Calu3 (cell line): ENCODE results near the gene C10orf95. TPM values are rescaled to one million over a fixed set of nuclear protein-coding genes. Genes with fewer than 3 reads are reported as not detected.

Experiments used
- BruUV-seq: library from RNA; stranded (reverse); fragments of 400-500 nt; replicated peaks from 2 replicates; lab custom pipeline; 2021; lab: Mats Ljungman, UMichigan
- CTCF ChIA-PET: fragments of 300-600 bp; sonication (Branson Sonifier 250); formaldehyde crosslinking; loops from one replicate; lab custom pipeline; 2022; ENCODE audit warnings: antibody characterized with exemption; lab: Charles Lee
- DNase-seq: peaks from one replicate; pipeline ENCODE4 v3.0.0; 2022
- H3K27ac Mint-ChIP-seq: one replicate; pipeline ENCODE4 v1.8.0; 2022; ENCODE audit warnings: mixed read lengths; ENCODE audit not compliant: unreplicated experiment
- H3K27me3 Mint-ChIP-seq: one replicate; pipeline ENCODE4 v1.8.0; 2022; ENCODE audit warnings: mixed read lengths; ENCODE audit not compliant: unreplicated experiment
- H3K36me3 Mint-ChIP-seq: one replicate; pipeline ENCODE4 v1.8.0; 2022; ENCODE audit warnings: mild to moderate bottlenecking, moderate library complexity, mixed read lengths; ENCODE audit not compliant: insufficient read depth, unreplicated experiment
- H3K4me1 Mint-ChIP-seq: one replicate; pipeline ENCODE4 v1.8.0; 2022; ENCODE audit warnings: mild to moderate bottlenecking, low read depth, mixed read lengths; ENCODE audit not compliant: unreplicated experiment
- H3K4me3 Mint-ChIP-seq: one replicate; pipeline ENCODE4 v1.8.0; 2022; ENCODE audit warnings: mild to moderate bottlenecking, low read depth, moderate library complexity, mixed read lengths; ENCODE audit not compliant: unreplicated experiment
- H3K9me3 Mint-ChIP-seq: one replicate; pipeline ENCODE4 v1.8.0; 2022; ENCODE audit warnings: low read depth, mixed read lengths; ENCODE audit not compliant: unreplicated experiment
- intact Hi-C: fragments of 100-400 bp; cut with micrococcal nuclease; formaldehyde crosslinking; loops from one replicate; pipeline ENCODE4 v1.10.0; 2022; ENCODE audit not compliant: unreplicated experiment
- total RNA-seq: library from RNA; stranded (reverse); gene quantifications from 2 replicates; pipeline ENCODE4 v1.2.3, GENCODE V29; 2022
- TF ChIP-seq, protein P1 (sequence below): fragments of 200-600 bp; IDR thresholded peaks from one replicate; pipeline ENCODE4 v1.8.0; 2022; ENCODE audit warnings: antibody characterized with exemption; ENCODE audit not compliant: unreplicated experiment

C10orf95 gene
- total RNA-seq, 1 experiment from 2014 or later, result 0.57 TPM

DNA sequence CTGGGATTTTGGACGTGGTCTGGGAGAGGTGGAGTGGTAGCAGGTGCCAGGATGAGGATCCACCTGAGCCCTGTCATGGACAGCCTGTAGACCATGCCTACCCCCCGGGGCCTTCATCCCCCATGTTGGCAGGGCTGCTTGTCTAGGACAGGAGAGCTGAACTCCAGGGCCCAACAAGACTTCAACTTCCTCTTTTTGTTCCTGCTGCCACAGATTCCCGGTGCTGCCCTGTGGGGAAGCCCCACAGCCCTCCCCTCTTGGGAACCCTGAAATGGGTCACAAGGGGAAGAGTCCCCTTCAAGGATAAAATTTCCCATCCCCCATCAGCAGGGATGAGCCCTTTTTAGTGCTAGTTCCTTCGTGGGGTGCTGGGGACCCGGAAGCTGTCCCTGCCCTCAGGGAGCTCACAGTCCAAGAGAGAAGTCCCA, 17.7 kb downstream of the C10orf95 start:
- Mint-ChIP-seq H3K9me3 (no peaks in the 10 kb centered on the region), H3K4me3 (peak overlapping the region; percentile 81), H3K27me3 (peaks cover 27% of the 10 kb centered on the region), H3K27ac (no peak overlapping the region), H3K36me3 (peaks cover 21% of the 10 kb centered on the region), H3K4me1 (peaks cover 24% of the 10 kb centered on the region)
- TF ChIP-seq, protein P1, sequence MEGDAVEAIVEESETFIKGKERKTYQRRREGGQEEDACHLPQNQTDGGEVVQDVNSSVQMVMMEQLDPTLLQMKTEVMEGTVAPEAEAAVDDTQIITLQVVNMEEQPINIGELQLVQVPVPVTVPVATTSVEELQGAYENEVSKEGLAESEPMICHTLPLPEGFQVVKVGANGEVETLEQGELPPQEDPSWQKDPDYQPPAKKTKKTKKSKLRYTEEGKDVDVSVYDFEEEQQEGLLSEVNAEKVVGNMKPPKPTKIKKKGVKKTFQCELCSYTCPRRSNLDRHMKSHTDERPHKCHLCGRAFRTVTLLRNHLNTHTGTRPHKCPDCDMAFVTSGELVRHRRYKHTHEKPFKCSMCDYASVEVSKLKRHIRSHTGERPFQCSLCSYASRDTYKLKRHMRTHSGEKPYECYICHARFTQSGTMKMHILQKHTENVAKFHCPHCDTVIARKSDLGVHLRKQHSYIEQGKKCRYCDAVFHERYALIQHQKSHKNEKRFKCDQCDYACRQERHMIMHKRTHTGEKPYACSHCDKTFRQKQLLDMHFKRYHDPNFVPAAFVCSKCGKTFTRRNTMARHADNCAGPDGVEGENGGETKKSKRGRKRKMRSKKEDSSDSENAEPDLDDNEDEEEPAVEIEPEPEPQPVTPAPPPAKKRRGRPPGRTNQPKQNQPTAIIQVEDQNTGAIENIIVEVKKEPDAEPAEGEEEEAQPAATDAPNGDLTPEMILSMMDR, result no peak
- CTCF ChIA-PET, result no interaction called here
- BruUV-seq, result no TSS peak
- DNase-seq, result no peak
- intact Hi-C loops, result no loop called here

DNA sequence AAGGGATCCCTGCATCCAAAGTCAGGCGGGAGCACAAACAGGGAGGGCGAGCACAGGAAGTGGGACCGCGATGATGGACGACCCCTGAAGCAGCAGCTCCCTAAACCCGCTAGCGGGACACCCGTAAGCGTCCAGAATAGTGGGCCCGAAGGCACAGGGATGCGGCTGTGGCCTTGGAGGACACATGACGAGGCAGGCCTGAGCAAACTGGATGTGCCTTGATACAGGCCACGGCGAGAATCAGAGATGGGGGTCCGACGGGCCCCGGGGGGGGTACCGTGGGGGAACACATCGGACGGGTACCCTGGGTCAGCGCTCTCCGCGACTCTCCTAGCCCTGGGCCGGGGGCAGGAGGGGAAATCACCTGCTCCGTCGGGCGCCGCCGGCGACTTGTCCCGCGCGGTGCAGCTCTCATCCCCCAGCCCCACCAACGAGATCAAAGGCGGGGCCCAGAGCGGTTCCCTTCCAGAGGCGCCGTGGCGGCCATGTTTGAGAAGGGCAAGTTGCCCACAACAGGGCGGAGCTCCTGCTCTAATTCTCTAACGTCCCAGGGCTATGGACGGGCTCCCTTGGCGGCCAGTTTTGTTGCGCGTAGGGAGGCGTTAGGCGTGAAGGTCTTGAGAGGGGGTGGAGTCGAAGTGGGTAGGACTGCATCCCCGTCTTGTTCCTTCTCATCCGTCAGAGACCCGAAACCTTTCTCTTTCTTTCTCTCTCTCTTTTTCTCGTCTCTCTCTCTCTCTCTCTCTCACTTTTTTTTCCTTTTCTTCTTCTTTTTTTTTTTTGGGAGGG, 19.0 kb downstream of the C10orf95 start, which contains the start of gene CUEDC2:
CUEDC2 (minus strand) TSS at position 413 of the 789 bp plus-strand sequence. CDS start 7,386 bp downstream, outside the sequence.
- peaks cover 27% of the 10 kb centered on the region for H3K27me3 Mint-ChIP-seq
- BruUV-seq, result TSS peak; percentile 32
- no peaks in the 10 kb centered on the region for H3K9me3 Mint-ChIP-seq
- H3K4me1 Mint-ChIP-seq, result peaks cover 28% of the 10 kb centered on the region
- TF ChIP-seq, protein P1, result no peak
- peak within 1 kb of the TSS; percentile 79 for H3K27ac Mint-ChIP-seq
- H3K4me3 Mint-ChIP-seq, result peak within 1 kb of the TSS; percentile 81
- CTCF ChIA-PET, result interaction anchor here (0.5 to 1.9 kb wide), 7 partner anchors 12 to 443 kb away, joined by 3 to 8 read pairs (median 4); partner anchors contain the start of genes C10orf95 and FBXL15
- DNase-seq, result peak; percentile 92
- intact Hi-C loops, result no loop called here
- H3K36me3 Mint-ChIP-seq, result peaks cover 21% of the 10 kb centered on the region

DNA sequence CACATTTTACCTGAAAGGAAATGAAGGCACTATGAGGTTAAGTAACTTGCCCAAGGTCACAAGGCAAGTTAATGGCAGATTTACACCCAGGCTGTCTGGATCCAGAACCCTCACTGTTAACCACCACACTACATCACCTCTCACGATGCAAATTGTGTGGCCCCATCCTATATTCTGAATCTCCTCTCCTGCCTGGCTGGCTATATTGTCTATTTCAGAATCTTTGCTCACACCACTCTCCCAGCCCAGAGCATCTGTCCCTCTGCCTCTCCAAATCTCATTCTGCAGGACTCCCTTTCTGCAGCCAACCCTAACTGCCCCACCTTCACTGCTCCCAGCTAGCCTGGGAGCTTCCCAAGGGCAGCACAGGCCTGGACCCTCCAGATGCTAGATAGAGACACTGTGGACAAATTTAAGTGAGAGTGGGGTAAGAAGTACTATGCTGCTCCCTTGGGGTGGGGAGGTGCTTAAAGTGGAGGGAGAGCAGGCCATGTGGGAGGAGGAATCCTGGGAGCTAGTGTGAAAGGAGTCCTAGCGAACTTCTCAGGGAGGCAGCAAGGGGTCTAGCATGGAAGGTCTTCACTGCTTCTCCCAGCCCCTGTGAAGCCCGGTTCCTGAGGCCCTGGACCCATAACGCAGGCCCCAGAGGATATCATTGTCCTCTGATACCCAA, 19.8 kb downstream of the C10orf95 start:
- H3K4me1 Mint-ChIP-seq, result peaks cover 35% of the 10 kb centered on the region
- no TSS peak for BruUV-seq
- intact Hi-C loops, result no loop called here
- TF ChIP-seq, protein P1, result no peak
- H3K27me3 Mint-ChIP-seq, result peaks cover 20% of the 10 kb centered on the region
- CTCF ChIA-PET, result interaction anchor here (0.6 to 1.9 kb wide), 2 partner anchors 201 to 444 kb away, joined by 4 to 8 read pairs; no protein-coding TSS in a partner anchor
- peak overlapping the region; percentile 81 for H3K4me3 Mint-ChIP-seq
- peak overlapping the region; percentile 79 for H3K27ac Mint-ChIP-seq
- no peaks in the 10 kb centered on the region for H3K9me3 Mint-ChIP-seq
- DNase-seq, result no peak
- H3K36me3 Mint-ChIP-seq, result peaks cover 21% of the 10 kb centered on the region

DNA sequence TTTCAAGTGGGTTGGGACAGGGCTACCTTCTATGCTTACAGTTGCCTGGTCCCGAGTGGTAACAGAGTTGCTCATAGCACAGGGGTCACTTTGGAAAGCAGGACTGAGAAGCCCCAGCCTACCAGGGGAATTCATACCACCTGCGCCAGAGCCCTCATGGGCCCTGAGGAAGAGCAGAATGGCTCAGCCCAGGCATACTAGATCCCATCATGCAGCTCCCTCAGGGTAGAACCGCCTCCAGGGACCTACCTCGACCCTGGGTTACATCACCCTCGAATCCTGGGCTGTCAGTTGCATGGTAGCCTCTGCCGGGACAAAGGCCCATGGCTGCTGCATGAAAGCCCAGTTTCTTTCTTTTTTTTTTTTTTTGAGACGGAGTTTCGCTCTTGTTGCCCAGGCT, 21.9 kb downstream of the C10orf95 start:
- CTCF ChIA-PET, result no interaction called here
- no TSS peak for BruUV-seq
- TF ChIP-seq, protein P1, result no peak
- Mint-ChIP-seq H3K27me3 (peaks cover 4% of the 10 kb centered on the region), H3K9me3 (no peaks in the 10 kb centered on the region), H3K36me3 (peaks cover 21% of the 10 kb centered on the region), H3K4me1 (peaks cover 33% of the 10 kb centered on the region), H3K27ac (no peak overlapping the region), H3K4me3 (no peak overlapping the region)
- intact Hi-C loops, result no loop called here
- DNase-seq, result no peak
